DND-41 (cell line): ENCODE data around the gene DHX38.

ENCODE experiments used
- CTCF ChIP-seq: IDR thresholded peaks from 2 replicates; pipeline ENCODE4 v1.5.1; 2012; ENCODE audit warnings: borderline replicate concordance, low read length, moderate library complexity, mild to moderate bottlenecking; ENCODE audit not compliant: poor library complexity, severe bottlenecking; ENCODE audit errors: extremely low read depth
- EZH2 ChIP-seq: IDR thresholded peaks from 3 replicates; pipeline ENCODE4 v1.6.1; 2012; ENCODE audit warnings: borderline replicate concordance, low read depth, mild to moderate bottlenecking, moderate library complexity, low read length, inconsistent platforms; ENCODE audit not compliant: severe bottlenecking

- peak; percentile 90 for TF ChIP-seq CTCF
- TF ChIP-seq EZH2 = no peak
These were observed 31.4 kb downstream of the DHX38 start for GRCh38 chr16:72124761-72125634.
